Measurements from ENCODE around the gene NFKB2. TPM values are rescaled to one million over a fixed set of nuclear protein-coding genes. Genes with fewer than 3 reads are reported as not detected.

NFKB2 gene
- total and polyA plus RNA-seq, 2 of the 4 experiments (the other 2 are of a cell fraction), result 16.1 to 32.3 TPM

DNA sequence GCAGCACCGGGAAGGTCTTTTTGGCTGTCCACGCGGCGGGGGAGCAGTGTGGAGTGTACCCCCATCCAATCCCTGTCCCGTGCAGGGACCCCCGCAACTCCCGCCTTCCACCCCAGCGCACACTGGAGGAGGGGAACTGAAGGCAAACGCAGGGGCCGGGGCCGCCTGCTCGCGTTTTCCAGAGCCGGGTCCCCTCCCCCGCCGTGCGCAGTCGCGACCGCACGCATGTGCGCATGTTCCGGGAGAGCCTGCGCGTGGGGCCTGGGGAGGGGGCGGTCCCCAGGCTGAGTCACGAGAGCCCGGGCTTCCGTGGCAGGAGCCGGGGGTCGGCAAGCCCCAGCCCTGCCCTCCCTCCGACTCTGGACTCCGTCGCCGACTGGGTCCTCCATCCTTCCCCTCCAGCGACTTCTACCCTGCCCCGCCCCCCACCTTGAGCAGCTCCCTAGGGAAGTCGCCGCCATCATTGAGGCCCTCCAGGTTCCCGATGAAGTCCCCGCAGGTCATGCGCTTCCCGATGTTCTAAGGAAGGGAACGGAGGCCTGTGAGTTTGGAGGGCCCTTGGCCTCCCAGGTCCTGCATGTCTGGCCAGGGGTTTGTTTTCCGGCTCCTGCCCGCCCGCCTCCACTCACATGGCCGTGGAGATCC lies 15.0 kb downstream of the NFKB2 start:
- 29% methylated on average over 4 of the region's 48 CpGs; no CpG with 5 or more reads in 1 of the 2 experiments for WGBS, 2 experiments (ENCODE audit: extremely low coverage in 2 of 2, insufficient read length in 1 of 2)
- Histone ChIP-seq H3K14ac (replicated peaks; ENCODE audit: low read depth, low read length) (0 out of 2 replicates have a peak overlapping the region, but pooled peaks have one; percentile 15), H3K18ac (ENCODE audit: low read depth, low read length) (no peak overlapping the region; the same call in 1 of the 2 replicates), H3K56ac (ENCODE audit: extremely low read depth, insufficient read depth, low read length) (no peak overlapping the region), H2BK20ac (ENCODE audit: low read depth, low read length) (no peak overlapping the region), H4K91ac (ENCODE audit: insufficient read depth, low read depth, low read length) (no peak overlapping the region; the same call in 1 of the 2 replicates), H2AK9ac (replicated peaks; ENCODE audit: low read depth, low read length, poor library complexity) (peak overlapping the region; percentile 86), H2BK5ac (ENCODE audit: low read depth, low read length, poor library complexity, severe bottlenecking) (no peak overlapping the region), H4K5ac (ENCODE audit: low read depth, low read length) (peak overlapping the region; percentile 51; the same call in 1 of the 2 replicates), H3K4me1 (ENCODE audit: control insufficient read depth, insufficient read depth, low read length) (peaks cover 8% of the 10 kb centered on the region; the same call in 1 of the 2 replicates), H3K4ac (ENCODE audit: low read depth, low read length) (peak overlapping the region; percentile 52), H3K9me1 (ENCODE audit: insufficient read depth, low read length) (peaks cover 11% of the 10 kb centered on the region; the same call in 1 of the 2 replicates), H3K36me3 (ENCODE audit: control insufficient read depth, insufficient read depth, low read length) (no peaks in the 10 kb centered on the region), H2AK5ac (ENCODE audit: low read depth, low read length) (peak overlapping the region; percentile 83; the same call in 1 of the 2 replicates), H2BK15ac (ENCODE audit: low read depth, low read length) (no peak overlapping the region), H3K23ac (ENCODE audit: low read depth, low read length) (no peak overlapping the region), H3K27ac (ENCODE audit: insufficient read depth, low read length) (no peak overlapping the region; the same call in 1 of the 2 replicates), H3K27me3 (ENCODE audit: control insufficient read depth, insufficient read depth, low read length) (peaks cover 64% of the 10 kb centered on the region), H2AFZ (replicated peaks; ENCODE audit: low read length, poor library complexity) (peak overlapping the region; percentile 88), H4K20me1 (ENCODE audit: insufficient read depth, low read length) (no peaks in the 10 kb centered on the region; the same call in 1 of the 2 replicates), H3K4me3 (ENCODE audit: insufficient read depth, low read depth, low read length) (peak overlapping the region; percentile 30), H3K9ac (ENCODE audit: low read depth, low read length) (peak overlapping the region; percentile 22), H4K8ac (ENCODE audit: low read depth in 2 of 2, low read length in 2 of 2) (peak overlapping the region; percentile 51 to 80; a peak in 2 of 4 replicates), H3K4me2 (ENCODE audit: low read depth, low read length) (peak overlapping the region; percentile 36), H3K79me1 (ENCODE audit: low read depth in 1 of 2, low read length in 2 of 2) (peaks cover 0 to 4% of the 10 kb centered on the region in 2 experiments; a peak in 1 of 4 replicates), H3K9me3 (ENCODE audit: control insufficient read depth, insufficient read depth, low read length) (no peaks in the 10 kb centered on the region), H2BK120ac (ENCODE audit: low read depth, low read length) (no peak overlapping the region)
- ATAC-seq (ENCODE audit: low read depth), result peak; percentile 56
- intact Hi-C loops (cut with micrococcal nuclease), result no loop called here
- dilution Hi-C loops (cut with HindIII; ENCODE audit: low sequenced_read_pairs, unreplicated experiment), result no loop called here
- no peak for DNase-seq
- in situ Hi-C loops (cut with MboI; ENCODE audit: low sequenced_read_pairs), result no loop called here
- ChIA-PET POLR2A (ENCODE audit: unreplicated experiment) (no interaction called here), CTCF (interaction anchor here (0.6 to 0.7 kb wide), 2 partner anchors 8 to 11 kb away, joined by 3 read pairs; no protein-coding TSS in a partner anchor)
- TF ChIP-seq MXI1 (IDR thresholded peaks at IDR 0.05; ENCODE audit: borderline replicate concordance, low read depth, low read length) (peak; percentile 22; the same call in 1 of the 2 replicates), RFX5 (IDR thresholded peaks at IDR 0.05; ENCODE audit: low read depth, low read length) (no peak), POLR2A (IDR thresholded peaks at IDR 0.05; ENCODE audit: low read depth, low read length) (no peak)
- BruUV-seq (replicated peaks), result no TSS peak

Measured in IMR-90 (cell line).